ENCODE results near the gene ANGPTL4.

The ANGPTL4 gene

GRCh38 chr19:8421484-8422461, 57.8 kb downstream of the ANGPTL4 start:
- no peak for DNase-seq

- DNase-seq: peak; percentile 98
These were observed 59.9 kb downstream of the ANGPTL4 start for GRCh38 chr19:8423817-8424223.
